ENCODE data around the gene LIPA.
"Not testable (repeated sequence)": the region's sequence is repeated elsewhere in the genome, so short reads cannot be mapped to it uniquely, and the experiment has no call there.

Gene LIPA

DNA sequence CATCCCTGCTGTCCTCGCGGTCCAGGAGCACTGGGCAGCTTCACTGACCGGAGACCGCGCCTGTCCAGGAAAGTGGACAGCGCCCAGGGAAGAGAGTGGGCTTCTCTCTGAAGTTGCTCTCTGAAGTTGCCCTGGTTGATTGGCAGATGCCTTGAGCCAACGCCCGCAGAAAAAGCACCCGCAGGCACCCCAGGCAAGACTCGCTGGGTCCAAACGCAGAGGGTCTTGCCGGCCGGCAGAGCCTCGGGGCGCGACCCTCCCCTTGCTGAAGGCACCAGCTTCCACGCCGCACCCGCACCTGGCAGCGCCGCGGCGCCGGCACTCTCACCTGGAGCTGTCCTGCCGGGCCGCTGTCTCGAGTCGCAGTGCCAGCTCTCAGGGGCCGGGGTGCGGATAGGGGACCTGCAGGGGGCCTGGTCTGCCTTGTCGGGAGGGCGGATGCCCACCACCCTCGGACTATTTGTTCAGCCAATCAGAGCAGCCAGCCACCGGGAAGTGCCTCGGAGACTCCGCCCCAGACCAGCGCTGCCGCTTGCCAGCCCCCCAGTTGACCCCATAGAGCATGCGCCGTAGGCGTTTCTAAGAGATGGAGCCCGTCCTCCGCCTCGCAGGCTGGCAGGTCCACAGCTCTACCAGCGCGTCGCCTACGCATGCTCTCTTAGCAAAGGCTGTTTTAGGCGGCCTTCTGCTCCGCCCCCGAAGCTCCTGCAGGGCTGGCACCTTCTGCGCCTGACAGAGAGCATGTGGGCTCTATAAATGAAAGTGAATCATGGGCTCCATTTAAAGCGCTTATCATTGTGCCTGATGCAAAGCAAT is at the start of gene LIPA:
TSS of gene LIPA (minus strand) at position 367 of the 816 bp plus-strand sequence. CDS start 4,127 bp downstream, outside the sequence.
- DNase-seq, result peak; percentile 99

DNA sequence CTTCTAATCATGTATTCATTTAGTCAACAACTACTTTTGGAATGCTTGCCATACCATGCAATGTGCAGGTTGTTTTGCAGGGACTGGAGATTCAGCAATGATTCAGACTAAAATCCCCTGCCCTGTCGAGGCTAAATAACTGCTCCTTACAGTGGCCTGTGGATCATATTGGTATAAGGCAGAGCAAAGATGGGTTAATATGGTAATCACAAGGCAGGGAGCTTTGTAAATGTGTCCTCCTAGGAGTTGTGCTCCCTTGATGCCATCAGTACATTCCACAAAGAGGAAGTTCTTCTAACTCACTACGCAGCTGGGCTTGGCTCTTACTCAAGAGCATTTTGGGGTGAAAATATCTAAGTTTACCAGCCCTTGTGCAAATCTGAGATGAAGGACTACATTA is 49.7 kb upstream of the LIPA start:
- no peak for DNase-seq

DNA sequence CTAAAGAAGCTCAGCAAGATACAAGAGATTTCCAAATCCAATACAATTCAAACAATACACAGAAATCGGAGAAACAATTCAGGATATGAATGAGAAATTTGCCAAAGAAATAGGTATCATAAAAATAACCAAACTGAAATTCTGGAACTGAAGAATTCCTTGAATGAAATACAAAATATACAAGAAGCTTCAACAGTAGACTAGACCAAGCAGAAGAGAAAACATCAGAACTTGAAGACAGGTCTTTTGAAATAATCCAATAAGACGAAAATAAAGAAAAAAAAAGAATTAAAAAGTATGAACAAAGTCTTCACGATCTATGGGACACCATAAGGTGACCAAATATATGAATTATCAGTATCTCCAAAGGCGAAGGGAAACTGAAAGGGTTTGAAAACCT is 47.5 kb upstream of the LIPA start:
- no peak for DNase-seq

DNA sequence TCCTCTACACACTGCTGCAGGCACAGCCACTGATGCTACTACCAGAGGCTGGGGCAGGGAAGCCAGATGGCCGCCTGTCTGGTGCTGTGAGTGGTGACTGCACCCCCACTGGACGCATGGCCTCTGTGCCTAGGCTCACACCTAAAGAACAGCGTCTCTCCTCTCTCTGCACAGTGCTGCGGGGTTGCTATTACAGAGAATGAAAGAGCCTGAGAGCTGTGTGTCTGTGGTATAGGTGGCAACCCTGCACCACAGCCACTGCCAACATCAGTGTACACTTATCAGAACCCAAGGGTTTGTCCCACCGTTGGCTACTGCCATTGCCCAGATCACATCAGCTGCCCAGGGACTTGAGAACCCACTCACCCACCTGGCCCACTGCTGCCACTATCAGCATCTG is 46.2 kb upstream of the LIPA start:
- no peak for DNase-seq

DNA sequence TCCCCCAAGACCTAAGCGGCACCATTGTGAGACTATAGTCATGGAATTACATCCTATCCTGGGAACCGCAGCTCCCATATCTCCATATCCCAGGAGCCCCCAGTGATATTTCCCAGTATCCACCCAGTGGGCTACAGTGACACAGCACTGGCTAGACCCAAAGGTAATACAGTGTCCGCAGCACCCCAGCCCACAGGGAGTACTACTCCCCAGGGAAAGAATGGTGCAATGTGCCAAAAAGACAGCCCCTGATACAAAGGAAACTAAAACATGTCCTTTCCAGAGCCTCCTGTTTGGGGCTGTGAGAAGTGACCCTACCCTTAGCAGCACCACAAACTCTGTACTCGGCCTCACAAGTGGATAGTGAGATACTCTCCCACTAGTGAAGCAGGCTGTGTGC is 45.8 kb upstream of the LIPA start:
- DNase-seq, result no peak

DNA sequence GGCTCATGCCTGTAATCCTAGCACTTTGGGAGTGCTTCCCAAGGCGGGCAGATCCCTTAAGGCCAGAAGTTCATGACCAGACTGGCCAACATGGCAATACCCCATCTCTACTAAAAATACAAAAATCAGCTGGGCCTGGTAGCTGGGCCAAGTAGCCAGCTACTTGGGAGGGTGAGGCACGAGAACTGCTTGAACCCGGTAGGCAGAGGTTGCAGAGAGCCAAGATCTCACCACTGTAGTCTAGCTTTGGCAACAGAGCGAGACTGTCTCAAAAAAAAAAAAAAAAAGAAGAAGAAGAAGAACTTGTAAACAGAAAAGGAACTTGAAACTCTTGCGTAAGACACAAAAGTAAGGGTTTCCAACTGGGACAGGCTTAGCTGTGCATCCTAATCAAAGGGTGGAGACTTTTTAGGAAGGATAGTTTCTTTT is 44.7 kb upstream of the LIPA start:
- DNase-seq, result no peak

DNA sequence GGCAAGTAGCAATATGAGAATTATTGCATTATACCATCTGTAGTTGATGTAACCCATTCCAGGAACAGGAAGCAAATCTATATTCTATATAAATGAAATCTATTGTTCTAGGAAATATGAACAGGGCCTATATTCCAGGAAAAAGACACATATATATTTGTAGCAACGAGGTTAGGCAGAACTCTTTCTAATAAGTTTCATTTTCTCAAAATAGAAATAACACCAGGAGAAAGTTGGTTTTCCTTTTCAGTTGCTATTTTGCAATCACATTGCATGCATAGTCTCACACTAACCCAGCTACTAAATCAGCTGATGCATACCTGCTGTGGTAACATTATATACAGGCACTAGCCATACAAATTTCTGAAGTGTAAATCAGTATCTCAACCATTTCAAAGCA is 44.0 kb upstream of the LIPA start:
- peak; percentile 35 for DNase-seq

DNA sequence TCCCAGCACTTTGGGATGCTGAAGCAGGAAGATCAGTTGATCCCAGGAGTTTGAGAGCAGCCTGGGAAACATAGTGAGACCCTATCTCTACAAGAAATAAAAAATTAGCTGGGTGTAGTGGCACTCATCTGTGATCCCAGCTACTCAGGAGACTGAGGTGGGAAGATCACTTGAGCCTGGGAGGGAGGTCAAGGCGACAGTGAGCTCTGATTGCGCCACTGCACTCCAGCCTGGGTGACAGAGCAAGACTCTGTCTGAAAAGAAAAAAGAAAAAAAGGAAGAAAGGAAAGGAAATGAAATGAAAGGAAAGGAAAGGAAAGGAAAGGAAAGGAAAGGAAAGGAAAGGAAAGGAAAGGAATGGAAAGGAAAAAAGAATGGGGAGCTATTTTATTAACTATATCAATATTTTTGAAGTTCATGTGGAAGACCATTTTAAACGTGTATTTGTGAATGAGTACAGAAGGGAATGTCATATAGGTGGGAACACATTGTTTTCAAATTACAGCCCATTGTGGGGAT is 43.2 kb upstream of the LIPA start:
- no peak for DNase-seq

DNA sequence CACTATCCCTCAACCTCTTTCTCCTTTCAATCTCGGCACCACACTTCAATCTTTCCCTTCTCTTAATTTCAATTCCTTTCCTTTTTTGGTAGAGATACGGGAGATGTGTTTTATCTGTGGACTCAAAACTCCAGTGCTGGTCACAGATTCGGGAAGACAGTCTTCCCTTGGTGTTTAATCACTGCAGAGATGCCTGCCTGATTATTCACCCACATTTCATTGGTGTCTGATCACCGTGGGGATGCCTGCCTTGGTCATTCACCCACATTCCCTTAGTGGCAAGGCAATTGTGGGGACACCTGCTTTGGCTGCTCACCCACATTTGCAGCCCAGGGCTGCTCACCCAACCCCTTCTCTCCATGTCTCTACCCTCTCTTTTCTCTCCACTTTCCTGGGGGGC is 33.7 kb upstream of the LIPA start:
- DNase-seq, result not testable (repeated sequence)

DNA sequence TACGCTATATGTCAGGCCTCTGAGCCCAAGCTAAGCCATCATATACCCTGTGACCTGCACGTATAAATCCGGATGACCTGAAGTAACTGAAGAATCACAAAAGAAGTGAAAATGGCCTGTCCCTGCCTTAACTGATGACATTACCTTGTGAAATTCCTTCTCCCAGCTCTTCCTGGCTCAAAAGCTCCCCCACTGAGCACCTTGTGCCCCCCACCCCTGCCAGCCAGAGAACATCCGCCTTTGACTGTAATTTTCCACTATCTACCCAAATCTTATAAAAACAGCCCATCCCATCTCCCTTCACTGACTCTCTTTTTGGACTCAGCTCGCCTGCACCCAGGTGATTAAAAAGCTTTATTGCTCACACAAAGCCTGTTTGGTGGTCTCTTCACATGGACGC is 33.1 kb upstream of the LIPA start:
- DNase-seq, result not testable (repeated sequence)

DNA sequence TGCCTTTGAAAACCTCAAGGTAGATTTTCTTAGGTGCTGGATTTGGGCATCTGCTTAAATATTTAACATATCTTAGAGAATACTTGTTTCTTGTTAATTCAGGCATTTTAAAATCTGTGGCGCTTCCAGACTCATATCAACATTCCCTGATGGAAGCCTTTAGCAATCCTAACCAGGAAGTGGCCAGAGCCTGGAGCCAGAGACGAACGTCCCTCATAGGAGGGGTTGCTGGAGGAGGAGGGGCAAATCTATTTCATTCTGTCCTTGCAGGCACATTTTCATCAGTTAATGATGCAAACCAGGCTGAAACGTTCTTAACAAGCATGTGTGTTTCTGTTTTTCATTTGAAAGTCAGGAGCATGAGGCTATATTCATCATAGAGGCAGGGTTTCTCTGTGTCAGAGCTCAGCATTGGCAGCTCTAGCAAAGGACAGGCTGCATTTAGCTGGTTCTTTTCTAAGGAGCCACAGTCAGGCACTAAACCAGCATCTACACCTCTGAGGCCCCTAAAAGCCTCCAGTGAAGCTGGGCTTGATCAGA is 32.4 kb upstream of the LIPA start:
- DNase-seq, result no peak

DNA sequence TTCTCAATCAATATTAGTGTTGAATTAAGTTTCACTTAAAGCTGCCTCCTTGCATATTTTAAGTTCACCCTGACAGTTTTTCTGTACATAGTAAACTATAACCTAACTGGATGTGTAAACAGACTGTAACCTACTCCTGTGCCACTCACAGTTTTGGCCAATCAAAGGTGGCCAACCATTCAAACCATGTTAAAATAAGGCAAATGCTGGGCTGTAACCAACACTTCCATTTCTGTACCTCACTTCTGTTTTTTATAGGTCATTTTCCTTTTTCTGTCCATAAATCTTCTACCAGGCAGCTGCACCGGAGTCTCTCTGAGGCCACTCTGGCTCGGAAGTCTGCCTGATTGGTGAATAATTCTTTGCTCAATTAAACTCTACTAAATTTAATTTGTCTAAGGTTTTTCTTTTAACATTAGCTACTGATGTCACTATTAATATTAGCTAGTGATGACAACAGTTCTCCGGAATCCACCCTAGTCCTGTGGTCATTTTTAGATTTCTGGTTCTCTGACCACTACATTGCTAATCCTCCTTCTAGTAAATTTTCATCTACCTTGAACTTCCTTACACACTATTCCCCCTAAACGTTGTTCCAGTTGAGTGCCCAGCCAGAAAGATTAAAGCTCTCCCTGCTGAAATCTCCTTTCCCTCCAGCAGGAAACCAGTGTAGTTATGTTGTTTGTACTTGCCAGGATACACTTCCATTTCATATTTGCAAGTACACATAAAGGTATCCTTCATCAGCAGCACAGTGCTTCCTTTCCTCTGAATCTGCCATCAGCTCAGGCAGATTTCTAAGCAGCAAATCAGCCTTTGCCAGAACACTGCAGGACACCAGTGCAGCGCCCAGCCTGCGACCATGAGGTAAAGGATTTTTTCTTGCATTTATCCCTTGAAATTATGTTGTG is 31.7 kb upstream of the LIPA start:
- DNase-seq, result no peak

DNA sequence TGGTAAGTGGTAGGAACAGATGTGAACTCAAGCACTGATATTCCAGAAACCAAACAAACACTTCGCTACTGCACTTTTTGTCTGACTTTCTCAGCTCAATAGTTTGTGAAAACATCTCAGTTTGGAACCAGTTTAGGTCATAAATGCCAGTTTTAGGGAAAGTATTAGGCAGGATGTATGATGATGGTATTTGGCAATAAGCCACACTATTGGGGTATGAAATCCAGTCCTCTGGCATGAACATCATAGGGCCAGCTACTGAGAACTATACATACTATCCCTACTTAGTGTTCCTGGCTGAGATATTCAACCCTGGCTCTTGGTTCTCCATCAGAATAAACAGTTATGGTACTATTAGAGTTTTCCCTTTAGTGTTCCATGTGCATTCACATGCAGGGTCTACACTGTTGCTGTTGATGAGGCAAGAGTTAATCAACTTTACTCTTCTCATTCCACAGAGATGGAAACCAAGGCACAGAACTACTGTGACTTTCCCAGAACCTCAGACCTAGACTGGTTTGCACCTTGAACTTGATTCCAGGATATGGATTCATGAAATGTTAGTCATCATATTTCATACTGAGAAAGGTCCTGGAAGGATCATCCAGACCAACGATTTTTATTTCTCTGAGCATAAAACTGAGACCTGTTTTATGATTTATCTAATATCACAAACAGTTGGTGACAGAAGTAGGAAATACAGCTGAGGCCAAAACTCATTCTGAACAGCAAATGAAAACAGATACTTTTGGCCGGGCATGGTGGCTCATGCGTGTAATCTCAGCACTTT is 30.2 kb upstream of the LIPA start:
- no peak for DNase-seq

DNA sequence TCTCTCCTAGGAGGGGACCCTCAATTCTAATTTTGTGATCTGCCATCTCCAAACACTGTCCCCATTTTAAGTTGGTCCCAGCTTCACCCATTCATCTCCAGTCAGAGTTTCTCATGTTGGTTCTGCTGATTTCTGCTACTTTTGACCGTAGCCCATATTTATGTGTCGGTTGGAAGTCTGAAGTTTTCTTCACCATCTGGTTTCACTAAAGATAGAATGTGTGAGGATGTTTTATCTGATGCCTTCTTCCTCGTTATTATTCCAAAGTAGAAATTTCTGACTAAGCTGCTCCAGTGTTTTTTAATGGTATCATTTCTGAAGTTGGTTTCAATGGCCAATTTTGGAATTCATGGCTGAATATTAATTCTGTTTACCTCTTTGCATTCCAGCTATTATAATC is 28.9 kb upstream of the LIPA start:
- no peak for DNase-seq

DNA sequence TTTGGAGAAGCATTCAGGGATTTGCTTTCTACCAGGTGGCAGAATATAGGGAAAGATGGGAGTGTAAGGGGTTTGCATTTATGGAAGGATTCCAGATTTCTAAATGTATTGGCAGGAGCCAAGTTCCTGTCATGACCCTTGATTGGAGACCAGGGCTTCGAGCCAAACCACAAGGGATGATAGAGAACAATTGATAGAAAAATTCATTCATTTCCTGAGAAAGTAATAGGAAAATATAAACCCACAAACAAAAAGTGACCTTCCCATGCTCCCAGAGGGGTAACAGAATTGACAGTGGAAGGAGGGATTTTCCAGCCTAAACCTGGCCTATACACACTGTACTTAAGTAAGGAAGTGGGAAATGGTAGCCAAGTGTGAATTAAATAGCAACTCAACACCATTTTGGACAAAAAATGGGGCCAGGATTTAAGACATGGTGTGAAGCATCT is 27.9 kb upstream of the LIPA start:
- no peak for DNase-seq

DNA sequence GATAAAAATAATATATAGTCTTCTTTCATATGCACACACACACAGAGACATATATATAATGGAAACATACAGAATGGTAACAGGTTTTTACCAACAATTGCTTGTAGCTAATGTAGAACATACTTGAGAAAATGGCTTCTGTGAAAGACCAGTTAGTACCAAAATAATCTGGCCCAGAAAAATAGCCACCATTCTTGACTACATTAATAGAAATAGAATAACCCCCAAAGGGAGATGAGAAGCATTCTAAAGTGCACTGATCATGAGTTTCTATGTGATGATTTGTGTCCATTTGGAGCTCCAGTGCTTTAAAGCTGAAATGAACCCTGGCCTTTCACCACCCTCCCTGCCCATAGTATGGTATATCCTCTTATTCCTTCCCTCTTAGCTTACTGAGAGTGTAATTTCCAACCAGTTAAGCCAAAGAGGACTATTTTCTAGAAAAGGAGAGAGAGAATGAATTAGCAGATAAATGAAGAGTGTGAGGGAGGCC is 27.4 kb upstream of the LIPA start:
- no peak for DNase-seq

DNA sequence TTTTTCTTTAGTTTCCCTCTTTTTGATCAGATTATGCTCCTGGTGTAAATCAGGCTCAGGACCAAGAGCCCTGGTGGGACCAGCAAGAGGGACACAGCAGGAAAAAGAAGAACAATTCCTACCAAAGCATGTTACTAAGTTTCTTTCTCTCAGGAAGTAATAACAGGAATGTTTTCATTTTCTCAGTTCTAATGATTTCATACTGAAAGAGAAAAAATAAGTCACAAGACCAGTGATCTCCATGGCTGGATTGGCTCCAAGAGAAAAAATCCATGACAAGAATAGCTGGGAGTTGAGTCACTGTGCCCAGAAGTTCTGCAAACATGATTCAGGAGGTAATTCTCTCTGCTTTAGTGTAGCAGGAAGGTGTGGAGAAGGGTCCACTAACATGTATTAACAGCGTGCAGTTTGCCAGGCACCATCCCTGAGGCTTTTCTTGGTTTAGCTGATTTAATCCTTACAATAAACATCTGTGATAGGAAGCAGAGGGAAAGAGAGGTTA is 26.5 kb upstream of the LIPA start:
- no peak for DNase-seq

DNA sequence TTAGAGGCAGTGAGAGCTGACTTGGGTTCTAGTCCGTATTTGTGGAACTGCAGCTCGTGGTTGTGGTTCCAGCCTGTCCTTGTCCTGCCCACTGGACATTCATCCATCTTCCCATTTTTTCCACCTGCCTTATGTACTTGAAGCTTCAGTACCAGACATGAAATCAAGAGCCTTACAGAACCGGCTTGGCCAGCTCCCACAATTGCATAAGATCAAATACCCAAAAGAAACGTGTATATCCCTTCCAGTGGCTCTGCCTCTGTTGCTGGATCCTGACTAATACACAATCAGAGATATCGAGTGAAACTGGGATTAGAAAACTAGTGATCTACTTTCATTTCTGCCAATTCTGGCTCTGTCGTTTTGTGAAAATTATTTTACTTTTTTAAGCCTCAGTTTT is 23.8 kb upstream of the LIPA start:
- no peak for DNase-seq

DNA sequence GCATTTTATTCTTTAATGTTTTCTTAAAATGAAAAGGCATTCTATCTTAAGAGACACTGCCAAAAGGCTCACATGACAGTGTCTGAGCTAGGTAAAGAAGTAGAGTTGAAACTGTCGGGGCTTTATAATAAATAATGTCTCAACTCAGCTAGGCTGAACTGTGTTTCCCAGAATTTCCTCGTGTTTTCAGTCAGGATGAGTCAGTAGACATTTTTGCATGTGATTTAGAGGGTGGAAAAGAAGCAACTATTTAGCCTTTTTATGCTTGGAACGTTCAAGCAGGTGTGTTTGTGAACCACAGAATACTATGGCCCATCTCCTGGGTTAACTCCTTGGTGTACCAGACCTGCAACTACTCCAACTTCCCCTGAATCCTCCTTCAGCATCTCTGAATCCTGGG is 23.4 kb upstream of the LIPA start:
- no peak for DNase-seq

DNA sequence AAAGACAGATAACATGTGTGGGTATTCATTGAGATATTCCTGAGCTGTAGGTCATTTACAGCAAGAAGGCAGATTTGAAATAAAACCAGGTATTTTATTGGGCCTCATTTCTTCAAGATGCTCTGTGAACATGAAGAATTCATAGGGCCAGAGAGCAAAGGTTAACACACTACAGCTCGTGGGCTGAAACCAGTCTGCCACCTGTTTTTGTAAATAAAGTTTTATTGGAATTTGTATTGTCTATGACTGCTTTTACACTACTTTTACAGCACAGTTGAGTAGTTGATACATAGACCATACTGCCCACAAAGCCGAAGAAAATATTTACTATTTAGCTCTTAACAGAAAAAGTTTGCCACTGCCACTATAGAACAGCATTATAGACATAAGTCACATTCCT is 22.1 kb upstream of the LIPA start:
- DNase-seq, result no peak

DNA sequence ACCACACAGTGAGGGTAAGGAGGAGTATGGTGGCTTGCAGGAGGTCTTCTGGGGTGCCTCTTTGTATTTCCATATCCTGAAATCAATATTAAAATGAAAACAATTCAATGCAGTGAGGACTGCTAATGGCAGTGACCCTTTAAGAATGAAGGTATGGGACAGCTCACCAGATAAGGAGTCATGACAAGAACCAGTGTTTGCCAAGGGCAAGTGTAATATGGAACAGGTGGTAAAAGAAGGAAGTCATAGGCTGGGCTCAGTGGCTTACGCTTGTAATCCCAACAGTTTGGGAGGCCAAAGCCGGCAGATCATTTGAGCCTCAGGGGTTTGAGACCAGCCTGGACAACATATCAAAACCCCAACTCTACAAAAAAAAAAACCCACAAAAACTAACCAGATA is 20.0 kb upstream of the LIPA start:
- DNase-seq, result no peak

DNA sequence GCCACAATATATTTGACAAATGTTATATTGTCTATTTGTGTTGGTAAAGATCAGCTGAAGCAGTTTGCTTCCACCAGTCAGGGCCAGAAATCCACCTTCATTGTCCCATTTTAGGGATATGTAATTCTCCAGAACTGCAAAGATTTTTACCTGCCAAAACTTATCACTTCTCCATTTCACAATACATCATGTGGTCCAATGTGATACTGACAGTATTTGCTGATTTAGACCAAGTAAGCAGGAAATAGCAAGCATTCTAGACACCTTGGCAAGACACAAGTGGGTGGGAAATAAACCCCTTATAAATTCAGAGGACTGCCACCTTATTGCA is 18.5 kb upstream of the LIPA start:
- no peak for DNase-seq
